NOMO-1 (cell line): ENCODE measurements around the gene SPEM2.

Source experiments
- DNase-seq, 2 experiments: peaks; one replicate each; lab custom pipeline; 2025; ENCODE audit not compliant: unreplicated experiment in 2 of 2; lab: John Stamatoyannopoulos, UW

Gene SPEM2

DNA sequence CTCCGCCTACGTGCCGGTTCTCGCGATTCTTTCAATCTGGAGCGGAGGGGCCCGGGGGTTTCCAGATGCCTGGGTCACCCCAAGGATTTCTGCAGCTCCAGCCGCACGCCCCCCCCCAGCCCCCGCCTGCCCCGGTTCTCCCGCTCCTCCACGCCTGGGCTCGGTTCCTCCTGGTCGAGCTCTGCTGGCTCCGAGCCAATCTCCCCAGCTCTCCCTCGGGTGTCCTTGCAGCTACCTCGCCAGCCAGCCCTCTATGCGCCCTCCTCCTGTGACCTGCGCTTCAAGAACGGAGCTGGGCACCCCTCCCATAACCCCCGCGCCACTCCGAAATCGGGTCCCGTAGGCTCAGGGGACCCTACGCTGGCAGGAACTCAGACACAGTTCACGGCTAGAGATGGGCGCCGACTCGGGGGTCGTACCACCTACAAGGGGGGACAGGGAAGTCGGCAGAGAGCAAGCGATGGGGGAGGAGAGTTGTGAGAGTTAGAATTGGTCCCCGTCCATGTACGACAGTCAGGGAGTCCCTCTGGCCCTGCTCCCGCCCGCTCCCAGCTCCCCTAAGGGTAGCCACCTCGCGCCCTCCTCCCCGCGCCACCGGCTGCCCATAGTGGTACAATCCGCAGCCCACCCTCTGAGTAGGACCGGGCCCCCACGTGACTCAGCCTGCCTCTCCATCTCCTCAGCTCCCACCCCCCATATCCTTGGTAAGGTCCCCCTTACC lies 14.9 kb downstream of the SPEM2 start:
- DNase-seq = no peak

DNA sequence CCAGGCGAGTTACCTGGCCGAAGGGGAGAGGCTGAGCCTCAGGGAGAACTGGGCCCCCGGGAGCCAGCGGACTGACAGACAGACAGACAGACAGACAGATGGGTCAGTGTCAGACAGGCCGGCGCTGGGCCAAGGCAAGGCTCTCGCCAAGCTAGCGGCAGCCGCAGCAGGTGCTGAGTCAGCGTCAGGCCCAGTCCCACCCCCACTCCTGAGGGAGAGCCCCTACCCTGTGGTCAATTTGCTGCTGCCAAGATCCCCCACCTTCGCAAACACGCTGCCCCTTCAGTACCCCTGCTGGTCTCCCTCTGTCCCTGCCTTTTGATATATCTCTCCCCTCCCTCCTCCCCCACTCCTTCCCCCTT lies 15.4 kb downstream of the SPEM2 start:
- no peak for DNase-seq

DNA sequence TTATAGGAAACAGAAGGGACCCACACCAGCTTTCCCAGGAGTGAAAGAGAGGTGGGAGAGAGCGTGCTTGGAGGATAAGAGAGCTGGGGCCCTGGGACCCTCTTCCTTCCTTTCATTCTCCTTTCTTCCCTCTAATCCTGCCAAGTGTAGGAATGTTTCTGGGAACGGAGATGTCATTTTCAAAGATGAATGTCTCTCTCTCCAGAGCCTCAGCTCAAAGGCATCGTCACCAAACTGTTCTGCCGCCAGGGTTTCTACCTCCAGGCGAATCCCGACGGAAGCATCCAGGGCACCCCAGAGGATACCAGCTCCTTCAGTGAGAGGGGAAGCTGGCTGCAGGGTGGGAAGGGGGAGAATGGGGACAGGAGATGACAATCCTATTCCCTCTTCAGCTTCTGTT lies 15.8 kb downstream of the SPEM2 start:
- no peak for DNase-seq

DNA sequence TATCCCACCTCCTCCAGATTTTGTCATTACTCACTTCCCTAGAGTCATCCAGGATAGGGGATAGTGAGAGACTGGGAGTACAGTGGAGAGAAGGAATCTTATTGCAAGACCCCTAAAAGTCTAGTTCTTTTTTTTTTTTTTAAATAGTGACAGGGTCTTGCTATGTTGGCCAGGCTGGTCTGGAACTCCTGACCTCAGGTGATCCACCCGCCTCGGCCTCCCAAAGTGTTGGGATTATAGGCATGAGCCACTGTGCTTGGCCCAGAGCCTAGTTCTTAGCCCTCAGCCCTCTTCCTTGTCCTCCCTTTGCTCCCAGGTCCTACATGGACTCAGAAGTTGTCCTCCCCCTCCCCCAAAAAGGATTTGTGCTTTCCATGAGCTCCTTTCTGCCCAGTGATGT lies 16.7 kb downstream of the SPEM2 start:
- no peak for DNase-seq

DNA sequence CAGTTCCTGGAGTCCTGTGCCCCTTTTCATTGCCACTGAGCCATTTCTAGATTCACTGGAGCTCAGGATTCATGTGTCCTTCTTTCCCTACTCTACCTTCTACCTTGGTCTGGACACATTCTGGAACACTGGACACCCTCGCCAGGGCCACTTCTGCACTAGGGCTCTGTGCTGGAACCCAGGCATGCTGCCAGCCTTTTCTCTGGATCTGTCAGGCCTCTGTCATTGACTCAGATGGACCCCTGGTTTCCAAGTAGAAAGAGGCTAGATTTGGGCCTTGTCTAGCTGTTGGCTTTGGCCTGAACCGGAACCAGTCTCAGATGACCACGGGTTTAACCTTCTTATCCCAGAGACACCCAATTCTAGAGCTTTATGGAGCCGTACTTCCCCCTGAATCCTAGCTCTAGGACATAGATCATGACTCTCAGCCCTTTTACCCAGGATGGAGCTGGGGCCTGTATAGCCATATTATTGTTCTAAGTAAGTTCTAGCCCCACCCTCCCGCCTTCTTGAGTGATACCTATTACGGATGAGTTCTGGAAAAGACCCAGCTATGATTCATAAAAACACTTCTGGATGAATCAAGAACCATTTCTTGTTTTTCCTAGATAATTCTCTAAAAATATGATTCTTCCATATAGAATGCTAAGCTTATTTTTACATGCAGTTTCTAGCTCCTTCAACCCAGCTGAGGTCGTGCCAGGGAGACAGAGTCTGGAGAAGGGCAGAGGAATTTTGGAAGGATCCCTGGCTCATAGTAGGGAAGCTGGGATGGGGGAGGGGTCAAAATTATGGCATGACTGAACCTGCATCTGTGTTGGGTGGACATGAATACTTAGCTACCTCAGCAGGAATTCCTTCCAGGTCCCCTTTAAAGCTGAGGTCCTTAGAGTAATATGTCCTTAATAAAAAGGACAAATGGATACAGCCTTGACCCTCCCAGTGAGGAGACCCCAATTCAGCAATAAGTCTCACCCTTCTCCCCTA lies 18.4 kb downstream of the SPEM2 start:
- DNase-seq = no peak

DNA sequence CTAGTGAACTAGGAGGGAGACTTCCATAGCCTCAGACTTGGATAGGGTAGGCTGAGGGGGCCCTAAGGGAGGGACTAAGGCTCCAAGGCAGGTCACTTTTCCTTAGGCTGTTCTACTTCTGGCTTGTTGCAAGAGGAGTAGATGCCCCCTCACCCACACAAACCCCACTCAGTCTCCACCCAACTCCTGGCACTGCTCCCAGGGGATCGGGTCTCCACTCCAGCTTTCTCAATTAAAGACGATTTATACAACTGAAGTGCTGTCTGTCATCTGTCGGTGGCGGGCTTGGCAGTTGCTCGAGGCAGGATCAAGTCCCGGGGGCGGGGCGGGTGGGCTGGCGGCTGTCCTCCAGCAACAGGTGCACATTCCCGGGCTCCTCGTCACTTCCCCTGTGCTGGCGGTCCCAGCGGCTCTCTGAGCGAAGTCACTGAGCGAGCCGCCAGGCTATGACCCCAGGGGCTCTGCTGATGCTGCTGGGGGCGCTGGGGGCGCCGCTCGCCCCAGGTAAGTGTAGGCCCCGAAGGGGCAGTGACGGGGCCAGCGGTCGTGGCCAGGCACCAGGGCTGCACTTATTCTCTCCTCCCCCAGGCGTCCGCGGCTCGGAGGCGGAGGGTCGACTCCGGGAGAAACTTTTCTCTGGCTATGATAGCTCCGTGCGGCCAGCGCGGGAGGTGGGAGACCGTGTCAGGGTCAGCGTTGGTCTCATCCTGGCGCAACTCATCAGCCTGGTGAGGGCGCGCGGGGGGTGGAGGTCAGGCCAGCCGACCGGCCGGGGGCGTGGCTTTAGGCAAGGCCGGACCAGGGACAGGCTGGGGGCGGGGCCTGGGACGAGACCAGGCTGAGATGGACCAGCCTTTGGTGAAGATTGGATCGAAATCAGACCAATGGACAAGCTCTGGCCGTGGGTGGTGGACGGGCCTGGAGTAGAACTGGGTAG lies 19.5 kb downstream of the SPEM2 start, which contains the start of gene CHRNB1:
Gene CHRNB1, plus strand, starts transcription at position 380 of the 937 bp plus-strand sequence. Its CDS starts 67 bp downstream, at position 447.
- DNase-seq = no peak

DNA sequence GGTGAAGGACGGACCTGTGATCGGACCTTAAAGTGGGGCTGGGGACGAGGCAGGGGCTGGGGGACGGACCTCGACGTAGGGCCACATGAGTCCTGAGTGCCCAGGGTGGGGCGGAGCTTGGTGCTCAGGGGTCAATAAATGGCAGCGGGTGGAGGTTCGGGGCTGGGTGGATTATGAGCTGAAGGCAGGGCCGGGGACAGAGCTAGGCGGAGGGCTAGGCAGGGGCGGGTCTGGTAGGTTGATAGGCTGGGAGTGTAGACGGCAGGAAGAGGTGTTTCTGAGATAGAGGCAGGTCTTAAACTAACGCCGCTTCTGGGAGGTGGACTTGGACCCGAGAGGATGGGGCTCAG lies 20.2 kb downstream of the SPEM2 start:
- DNase-seq = no peak

DNA sequence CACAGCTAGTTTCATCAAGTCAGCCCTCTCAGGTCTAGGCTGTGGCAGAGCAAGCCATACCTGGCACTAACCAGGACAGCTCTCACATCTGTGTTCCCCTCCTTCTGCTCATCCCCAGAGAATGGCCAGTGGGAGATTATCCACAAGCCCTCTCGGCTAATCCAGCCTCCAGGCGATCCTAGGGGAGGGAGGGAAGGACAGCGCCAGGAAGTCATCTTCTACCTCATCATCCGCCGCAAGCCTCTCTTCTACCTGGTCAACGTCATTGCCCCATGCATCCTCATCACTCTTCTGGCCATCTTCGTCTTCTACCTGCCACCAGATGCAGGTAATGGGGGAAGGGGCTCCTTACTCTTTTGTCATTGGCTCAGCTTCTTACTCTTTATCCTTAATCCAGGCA lies 23.0 kb downstream of the SPEM2 start:
- DNase-seq = no peak

DNA sequence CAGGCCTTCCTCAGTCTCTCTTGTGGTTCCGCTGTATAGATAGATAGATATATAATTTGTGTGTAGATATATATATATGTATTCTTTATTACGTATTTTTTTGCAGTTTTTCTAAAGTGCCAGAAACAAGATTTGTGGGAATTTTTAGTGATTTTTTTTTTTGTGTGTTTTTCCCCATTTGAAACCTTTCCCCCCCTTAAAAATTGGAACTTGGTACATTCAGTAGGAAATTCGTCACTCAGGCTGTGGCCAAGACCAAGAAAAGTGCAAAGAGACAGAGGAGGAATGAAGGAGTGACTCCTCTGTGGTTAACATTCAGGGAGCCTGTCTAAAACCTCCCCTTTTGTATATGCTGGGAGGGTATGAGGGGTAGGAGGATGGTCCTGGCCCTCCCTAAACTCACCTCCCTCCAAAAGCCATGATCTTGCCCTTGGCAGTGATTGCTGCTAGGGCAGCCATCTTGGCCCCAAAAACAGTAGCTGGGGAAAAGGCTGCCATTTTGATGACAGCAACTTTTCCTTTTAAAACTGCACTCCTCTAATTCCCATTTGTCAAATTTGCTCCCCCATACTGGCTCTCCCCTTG lies 34.6 kb downstream of the SPEM2 start:
- no peak for DNase-seq

DNA sequence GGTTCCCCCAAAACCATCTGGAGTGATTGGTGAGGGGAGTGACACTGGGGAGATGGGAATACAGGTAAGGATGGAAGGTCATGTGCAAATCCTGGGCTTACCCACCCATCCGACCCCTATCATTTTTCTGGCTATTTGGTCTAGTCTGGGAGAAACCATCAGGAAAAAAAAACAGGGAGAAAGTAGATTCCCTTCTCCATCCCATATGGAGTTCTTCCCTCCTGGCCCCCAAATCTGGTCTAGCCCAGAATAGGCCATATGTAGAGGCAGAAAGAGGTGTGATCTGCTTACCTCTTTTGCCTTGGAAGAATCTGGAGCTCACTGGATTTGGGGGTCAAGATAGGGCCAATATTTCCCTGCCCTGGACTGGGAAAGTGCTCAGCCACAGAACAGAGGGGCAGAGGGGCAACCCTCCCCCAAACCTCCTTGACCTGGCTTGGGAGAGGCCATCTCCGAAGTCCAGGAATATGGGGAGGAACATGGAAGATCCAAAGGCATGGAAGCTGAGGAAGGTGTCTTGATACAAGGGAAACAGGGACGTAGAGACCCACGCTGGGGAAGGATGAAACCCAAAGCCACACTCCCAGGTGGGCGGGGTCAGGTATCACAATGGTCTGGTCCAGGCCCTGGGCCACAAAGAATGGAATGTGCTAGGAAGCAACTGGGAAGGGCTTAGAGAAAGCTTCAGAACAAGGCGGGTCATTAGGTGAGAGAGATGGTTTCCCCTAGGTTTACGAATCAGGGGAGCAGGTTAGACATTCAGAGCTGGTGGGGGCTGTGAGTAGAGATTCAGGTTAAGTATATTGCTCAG lies 35.6 kb downstream of the SPEM2 start:
- no peak for DNase-seq

DNA sequence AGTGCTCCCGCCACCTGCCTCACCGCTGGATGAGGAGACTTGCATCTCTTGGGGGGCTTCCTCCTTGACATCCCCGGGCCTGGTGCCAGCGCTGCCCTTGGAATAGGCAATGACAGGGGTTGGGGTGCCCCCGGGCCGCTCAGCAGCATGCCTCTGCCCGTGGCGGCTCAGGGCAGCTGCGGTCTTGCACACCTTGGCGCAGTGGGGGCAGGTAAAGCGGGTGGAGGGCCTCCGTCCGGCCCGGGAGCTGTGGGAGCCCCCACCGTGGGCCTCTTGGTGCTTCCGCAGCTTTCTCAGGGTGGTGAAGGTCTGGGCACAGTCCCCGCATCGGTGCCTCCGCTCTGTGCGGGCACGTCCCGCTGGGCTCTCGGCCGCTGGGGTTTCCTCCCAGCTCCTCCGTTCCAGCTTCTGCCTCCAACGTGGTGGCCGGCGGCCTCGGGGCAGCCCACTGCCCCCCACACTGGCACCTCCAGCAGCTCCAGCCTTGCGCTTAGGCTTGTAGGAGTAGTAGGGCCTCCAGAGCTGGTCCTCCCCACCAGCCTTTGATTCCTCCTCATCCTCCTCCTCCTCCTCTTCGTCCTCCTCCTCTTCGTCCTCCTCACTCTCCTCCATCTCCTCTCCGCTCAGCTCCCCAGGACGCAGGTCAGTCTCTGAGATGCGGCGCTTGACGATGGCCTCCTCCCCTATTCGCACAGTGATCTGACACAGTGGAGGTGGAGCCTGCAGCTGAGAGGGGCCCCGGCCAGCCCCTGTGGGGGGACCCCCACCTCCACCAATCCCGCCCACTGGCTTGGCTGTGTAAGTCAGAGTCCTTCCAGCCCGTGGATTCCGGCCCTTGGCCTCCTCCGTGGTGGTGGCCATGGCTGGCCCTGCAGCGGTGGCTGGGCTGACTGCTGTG lies 37.3 kb downstream of the SPEM2 start:
- no peak for DNase-seq

DNA sequence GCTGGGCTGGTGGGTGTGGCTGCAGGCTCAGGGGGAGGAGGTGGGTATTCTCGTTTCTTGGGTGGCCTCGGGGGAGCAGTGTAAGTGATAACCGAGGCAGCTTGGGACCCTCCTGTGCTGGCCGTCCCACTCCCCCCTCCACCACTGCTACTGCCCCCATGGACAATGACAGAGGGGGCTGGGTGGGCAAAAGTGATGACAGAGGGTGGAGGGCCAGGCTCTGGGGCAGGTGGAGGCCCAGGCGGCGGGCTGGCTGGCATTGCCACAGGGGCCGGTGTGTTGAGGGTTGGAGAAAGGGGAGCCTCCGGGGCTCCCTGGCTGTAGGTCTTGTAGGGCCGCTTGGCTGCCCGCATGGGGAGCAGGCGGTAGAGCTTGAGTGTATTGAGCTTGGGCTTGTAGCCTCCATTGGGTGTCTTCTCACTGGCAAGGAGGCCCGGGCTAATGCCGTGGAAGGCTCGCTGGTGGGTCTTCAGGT lies 38.0 kb downstream of the SPEM2 start:
- DNase-seq = no peak

DNA sequence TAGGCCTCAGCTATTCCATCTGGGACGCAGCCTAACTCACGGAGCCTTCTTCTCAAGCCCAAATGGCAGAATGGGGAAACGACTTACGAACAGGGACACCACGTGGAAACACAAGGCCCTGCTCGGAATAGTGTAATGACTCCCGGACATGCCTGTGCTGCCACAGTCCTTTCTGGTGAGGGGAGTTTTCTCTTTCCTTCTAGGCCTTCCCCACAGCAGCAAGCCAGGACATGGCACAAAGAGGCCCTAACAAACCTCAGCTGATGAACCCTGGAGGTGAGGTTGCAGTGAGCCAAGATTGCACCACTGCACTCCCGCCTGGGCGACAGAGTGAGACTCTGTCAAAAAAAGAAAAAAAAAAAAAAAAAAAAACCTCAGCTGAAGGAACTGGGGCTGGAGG lies 38.7 kb downstream of the SPEM2 start:
- DNase-seq = no peak

DNA sequence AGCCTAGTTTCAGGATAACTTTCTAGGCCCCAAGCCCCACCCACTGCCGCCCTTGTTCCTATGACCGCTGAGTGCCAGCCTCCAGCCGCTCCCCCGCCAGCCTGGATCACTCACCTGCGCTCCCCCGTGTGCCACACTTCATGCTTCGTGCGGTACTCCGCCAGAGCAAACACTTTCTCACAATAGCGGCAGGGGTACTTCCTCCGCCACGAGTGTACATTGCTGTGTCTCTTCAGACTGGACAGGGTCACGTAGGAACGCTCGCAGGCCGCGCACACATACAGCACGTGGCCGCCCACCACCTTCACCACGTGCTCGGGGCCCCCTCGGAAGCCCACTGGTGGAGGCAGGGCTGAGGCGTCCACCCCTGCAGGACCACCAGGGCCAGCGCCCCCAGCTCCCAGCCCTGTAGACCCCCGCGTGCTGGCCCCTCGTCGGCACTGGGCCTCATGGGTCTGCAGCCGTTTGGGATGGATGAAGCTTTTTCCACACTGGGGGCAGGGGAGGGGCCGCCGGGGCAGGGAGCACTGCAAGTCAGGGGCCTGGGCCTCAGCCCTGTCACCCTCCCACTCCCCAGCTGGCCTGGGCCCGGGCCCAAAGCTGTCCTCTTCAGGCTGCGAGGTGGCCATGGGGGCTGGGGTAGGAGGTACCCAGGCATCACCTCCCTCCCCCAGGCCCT lies 40.3 kb downstream of the SPEM2 start:
- no peak for DNase-seq

DNA sequence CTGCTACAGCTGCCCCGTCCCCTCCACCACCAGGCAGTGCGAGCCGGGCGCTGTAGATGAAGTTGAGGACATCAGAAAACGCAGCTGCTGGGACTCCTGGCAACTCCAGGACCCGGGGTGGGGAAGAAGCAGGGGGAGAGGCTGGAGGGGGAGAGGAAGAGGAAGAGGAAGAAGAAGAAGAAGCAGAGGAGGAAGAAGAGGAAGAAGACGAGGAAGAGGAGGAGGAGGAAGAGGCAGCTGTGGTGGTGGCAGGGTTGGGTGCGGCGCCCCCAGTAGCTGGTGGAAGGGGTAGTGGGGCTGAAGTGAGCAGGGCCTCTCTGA lies 40.9 kb downstream of the SPEM2 start:
- no peak for DNase-seq

DNA sequence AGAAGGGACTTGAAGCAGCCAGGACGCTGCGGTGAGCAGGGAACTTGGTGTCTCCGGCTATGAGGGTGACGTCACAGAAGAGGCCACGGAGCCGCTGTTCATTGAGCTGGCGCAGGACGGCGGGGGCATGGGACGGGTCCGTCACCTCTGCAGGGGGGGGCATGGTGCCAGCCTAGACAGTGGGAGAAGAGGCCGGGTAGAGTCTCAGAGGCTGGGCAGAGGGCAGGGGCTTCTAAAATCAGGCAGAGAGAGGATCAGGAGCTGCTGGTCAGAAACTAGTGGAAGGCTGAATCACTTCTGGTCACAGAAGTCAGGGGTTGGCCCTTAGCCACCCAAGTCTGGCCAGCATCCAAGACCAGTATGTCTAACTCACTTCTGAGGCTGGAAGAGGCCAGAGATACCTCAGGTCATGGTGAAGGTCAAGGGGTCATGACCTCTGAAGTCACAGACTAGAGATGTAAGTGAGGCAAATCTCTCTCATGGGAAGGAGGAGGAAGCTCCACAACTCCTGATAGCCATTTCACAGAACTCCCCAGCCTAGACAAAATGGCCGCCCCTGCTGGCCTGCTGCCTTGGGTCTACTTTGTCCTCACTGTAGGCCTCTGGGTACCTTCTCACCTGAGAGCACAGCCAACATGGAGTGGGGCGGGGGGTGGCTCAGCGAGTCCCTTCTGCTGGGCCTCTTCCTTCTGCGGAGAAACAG lies 41.4 kb downstream of the SPEM2 start:
- DNase-seq = no peak

DNA sequence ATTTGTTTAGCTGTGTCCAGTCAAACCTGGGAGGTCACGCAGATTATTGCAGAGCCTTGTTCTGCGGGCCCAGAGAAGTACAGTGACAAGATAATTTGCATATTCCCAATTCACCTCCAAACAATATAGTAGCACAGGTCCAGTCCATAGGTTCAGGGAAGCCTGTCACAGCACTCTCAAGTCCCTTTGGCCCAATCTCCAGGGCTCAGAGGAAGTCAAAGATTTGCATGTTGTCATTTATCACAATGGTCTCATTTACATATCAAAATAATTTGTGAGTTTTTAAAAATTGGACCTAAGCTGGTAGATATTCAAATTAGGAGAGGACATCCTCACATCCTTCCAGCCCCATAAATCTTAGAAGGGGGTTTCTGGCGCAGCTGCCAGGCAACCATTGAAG lies 42.1 kb downstream of the SPEM2 start:
- DNase-seq = no peak

DNA sequence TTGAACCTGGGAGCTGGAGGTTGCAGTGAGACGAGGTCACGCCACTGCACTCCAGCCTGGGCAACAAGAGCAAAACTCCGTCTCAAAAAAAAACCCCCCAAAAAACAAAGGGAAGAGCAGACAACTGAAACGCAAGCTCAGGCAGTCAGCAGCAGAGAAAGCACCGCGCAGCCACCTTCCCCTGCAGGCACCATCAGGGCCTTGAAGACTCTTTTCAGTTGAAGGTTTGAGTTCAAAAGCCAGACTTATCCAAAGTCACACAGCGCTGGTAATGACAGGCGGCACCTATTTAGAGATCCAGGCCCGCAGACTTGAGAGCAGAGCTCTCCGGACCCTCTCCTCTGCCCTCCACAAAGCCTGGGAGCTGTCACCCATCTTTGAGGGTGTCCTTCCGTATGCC lies 42.9 kb downstream of the SPEM2 start:
- no peak for DNase-seq
